ENCODE measurements around the gene MORC2. TPM values are rescaled to one million over a fixed set of nuclear protein-coding genes. Genes with fewer than 3 reads are reported as not detected.

MORC2 gene
- total and polyA plus RNA-seq, 7 donors: 15.6 to 35.9 (median 27.0) TPM

- Histone ChIP-seq H3K27me3 (ENCODE audit: insufficient read depth in 3 of 3, low read length in 2 of 3) (no peaks in the 10 kb centered on the region), H3K9me3 (no peaks in the 10 kb centered on the region), H3K36me3 (ENCODE audit: insufficient read depth in 1 of 2, low read depth in 1 of 2) (peaks cover 20 to 100% of the 10 kb centered on the region in 2 donors), H3K4me3 (no peak overlapping the region), H3K27ac (no peak overlapping the region), H3K4me1 (no peaks in the 10 kb centered on the region)
- ATAC-seq (no peak), DNase-seq (no peak)
- no peak for TF ChIP-seq CTCF (IDR thresholded peaks at IDR 0.05)
- 77 to 90% (median 84%) methylated on average over 7 of the region's 7 CpGs for WGBS, 3 donors
- intact Hi-C loops (cut with DNase I): loop anchor here in 1 of 2 donors (10.0 kb wide), 1 partner anchor 294 kb away; no protein-coding TSS in a partner anchor
Observed at GRCh38 chr22:30940685-30941362, 27.8 kb downstream of the MORC2 start.

- WGBS, 3 donors: 90 to 96% (median 95%) methylated on average over 8 of the region's 8 CpGs
- Histone ChIP-seq H3K9me3 (no peaks in the 10 kb centered on the region), H3K36me3 (ENCODE audit: insufficient read depth in 1 of 2, low read depth in 1 of 2) (peaks cover 18 to 100% of the 10 kb centered on the region in 2 donors), H3K4me3 (no peak overlapping the region), H3K4me1 (no peaks in the 10 kb centered on the region), H3K27me3 (ENCODE audit: insufficient read depth in 3 of 3, low read length in 2 of 3) (no peaks in the 10 kb centered on the region), H3K27ac (no peak overlapping the region)
- intact Hi-C loops (cut with DNase I): no loop called here
- DNase-seq (no peak), ATAC-seq (no peak)
- no peak for TF ChIP-seq CTCF (IDR thresholded peaks at IDR 0.05)
Observed at GRCh38 chr22:30934053-30934452, 34.5 kb downstream of the MORC2 start.

- Histone ChIP-seq H3K27me3 (ENCODE audit: insufficient read depth in 3 of 3, low read length in 2 of 3) (no peaks in the 10 kb centered on the region), H3K4me3 (no peak overlapping the region), H3K9me3 (no peaks in the 10 kb centered on the region), H3K27ac (no peak overlapping the region), H3K36me3 (ENCODE audit: insufficient read depth in 1 of 2, low read depth in 1 of 2) (peaks cover 18 to 100% of the 10 kb centered on the region in 2 donors), H3K4me1 (no peaks in the 10 kb centered on the region)
- WGBS, 3 donors: 83 to 88% (median 83%) methylated on average over 7 of the region's 7 CpGs
- DNase-seq (no peak), ATAC-seq (no peak)
- intact Hi-C loops (cut with DNase I): no loop called here
- no peak for TF ChIP-seq CTCF (IDR thresholded peaks at IDR 0.05)
Observed at GRCh38 chr22:30933457-30933856, 35.1 kb downstream of the MORC2 start.

GRCh38 chr22:30932661-30933060, 35.9 kb downstream of the MORC2 start:
- Histone ChIP-seq H3K9me3 (no peaks in the 10 kb centered on the region), H3K27me3 (ENCODE audit: insufficient read depth in 3 of 3, low read length in 2 of 3) (no peaks in the 10 kb centered on the region), H3K4me3 (no peak overlapping the region), H3K36me3 (ENCODE audit: insufficient read depth in 1 of 2, low read depth in 1 of 2) (peaks cover 20 to 100% of the 10 kb centered on the region in 2 donors), H3K27ac (no peak overlapping the region), H3K4me1 (no peaks in the 10 kb centered on the region)
- no peak for DNase-seq
- whole genome bisulfite sequencing, 3 donors: 92 to 97% (median 95%) methylated on average over 16 of the region's 16 CpGs
- no peak for TF ChIP-seq CTCF (IDR thresholded peaks at IDR 0.05)
- intact Hi-C loops (cut with DNase I): no loop called here
- ATAC-seq: no peak
